ENCODE results near the gene TMEM183A.

The TMEM183A gene

DNA sequence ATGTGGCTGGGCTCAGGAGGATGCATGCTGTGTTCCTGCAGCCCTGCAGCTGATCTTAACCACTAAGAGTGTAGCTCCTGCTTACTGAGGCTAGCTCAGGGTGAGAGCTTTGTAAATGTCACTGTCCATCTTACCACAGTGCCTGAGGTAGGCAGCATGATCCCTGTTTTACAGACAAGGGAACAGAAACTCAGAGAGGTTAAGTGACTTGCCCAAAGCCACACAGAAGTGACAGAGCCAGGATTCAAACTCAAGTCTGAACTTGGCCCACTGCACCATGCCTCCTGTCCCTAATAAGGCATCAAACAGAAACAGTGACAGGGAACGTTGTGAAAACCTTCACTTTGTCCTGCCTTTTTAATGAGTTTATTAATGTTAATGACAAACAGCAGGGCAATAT, 47.0 kb downstream of the TMEM183A start:
- Mint-ChIP-seq H3K36me3 (ENCODE audit: low read depth) (peaks cover 6% of the 10 kb centered on the region), H3K27ac (no peak overlapping the region), H3K27me3 (ENCODE audit: low read depth) (no peaks in the 10 kb centered on the region), H3K4me3 (no peak overlapping the region), H3K9me3 (no peaks in the 10 kb centered on the region), H3K4me1 (ENCODE audit: low read depth) (no peaks in the 10 kb centered on the region)
- DNase-seq (ENCODE audit: low spot score) = no peak

DNA sequence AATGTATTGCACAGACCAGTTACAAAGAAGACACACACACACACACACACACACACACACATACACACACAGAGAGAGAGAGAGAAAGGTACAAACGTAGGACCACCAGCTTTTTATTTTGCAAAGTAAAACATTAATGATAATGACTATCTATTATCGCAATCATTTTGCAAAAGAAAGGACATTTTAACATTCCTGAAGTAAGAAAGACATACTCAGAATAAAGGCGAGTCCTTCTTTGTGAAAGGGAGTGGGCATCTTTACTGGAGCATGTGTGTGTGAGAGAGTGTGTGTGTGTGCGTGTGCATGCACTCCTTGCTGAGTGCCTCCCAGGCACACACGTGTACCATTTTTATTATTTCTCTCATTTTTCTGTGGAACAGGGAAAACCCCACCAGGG, 47.5 kb downstream of the TMEM183A start:
- no peaks in the 10 kb centered on the region for H3K27me3 Mint-ChIP-seq (ENCODE audit: low read depth)
- H3K27ac Mint-ChIP-seq = no peak overlapping the region
- DNase-seq (ENCODE audit: low spot score) = no peak
- H3K4me1 Mint-ChIP-seq (ENCODE audit: low read depth) = no peaks in the 10 kb centered on the region
- H3K9me3 Mint-ChIP-seq = no peaks in the 10 kb centered on the region
- H3K36me3 Mint-ChIP-seq (ENCODE audit: low read depth) = peaks cover 6% of the 10 kb centered on the region
- no peak overlapping the region for H3K4me3 Mint-ChIP-seq

DNA sequence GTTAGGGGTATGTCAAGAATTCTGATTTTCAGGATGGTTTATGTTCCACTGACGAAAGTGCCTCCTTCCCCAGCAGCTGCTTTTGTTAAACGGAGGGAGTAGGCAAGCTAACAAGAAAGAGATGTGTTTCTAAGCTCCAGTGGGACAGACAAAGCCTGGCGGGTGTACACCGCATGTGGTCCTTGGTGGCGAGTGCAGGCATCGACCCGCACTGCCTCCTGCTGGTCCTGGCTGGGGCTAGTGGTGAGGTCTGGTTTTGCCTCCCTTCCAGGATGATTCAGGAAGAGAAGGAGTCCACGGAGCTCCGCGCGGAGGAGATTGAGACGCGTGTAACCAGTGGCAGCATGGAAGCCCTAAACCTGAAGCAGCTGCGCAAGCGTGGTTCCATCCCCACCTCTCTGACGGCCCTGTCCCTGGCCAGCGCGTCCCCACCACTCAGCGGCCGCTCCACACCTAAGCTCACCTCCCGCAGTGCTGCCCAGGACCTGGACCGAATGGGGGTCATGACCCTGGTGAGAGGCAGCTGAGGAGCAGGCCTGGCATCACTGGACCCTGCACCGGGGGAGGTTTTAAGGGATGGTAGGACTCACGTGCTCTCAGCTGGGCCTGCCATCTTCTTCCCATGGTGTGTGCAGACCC, 48.1 kb downstream of the TMEM183A start:
- no peaks in the 10 kb centered on the region for H3K4me1 Mint-ChIP-seq (ENCODE audit: low read depth)
- H3K27me3 Mint-ChIP-seq (ENCODE audit: low read depth) = no peaks in the 10 kb centered on the region
- H3K27ac Mint-ChIP-seq = no peak overlapping the region
- no peak for DNase-seq (ENCODE audit: low spot score)
- H3K9me3 Mint-ChIP-seq = no peaks in the 10 kb centered on the region
- peaks cover 6% of the 10 kb centered on the region for H3K36me3 Mint-ChIP-seq (ENCODE audit: low read depth)
- H3K4me3 Mint-ChIP-seq = no peak overlapping the region

DNA sequence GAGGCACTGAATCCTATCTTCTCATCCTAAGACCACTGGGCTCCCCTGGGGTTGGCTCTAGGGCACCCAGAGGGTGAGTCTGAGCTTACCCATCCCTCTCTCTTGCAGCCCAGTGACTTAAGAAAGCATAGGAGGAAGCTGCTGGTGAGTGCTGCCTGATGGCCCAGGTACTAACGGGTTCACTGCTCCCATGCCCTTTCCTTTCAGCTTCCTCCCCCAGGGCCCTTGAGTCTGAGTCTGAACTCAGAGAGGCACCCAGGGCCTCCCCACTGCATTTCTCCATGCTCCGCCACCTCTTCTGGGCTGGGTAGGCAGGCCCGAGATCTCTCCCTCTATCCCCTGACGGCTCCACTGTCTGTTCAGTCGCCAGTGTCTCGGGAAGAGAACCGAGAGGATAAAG, 48.8 kb downstream of the TMEM183A start:
- Mint-ChIP-seq H3K36me3 (ENCODE audit: low read depth) (peaks cover 6% of the 10 kb centered on the region), H3K27me3 (ENCODE audit: low read depth) (no peaks in the 10 kb centered on the region), H3K4me3 (no peak overlapping the region), H3K4me1 (ENCODE audit: low read depth) (no peaks in the 10 kb centered on the region), H3K27ac (no peak overlapping the region), H3K9me3 (no peaks in the 10 kb centered on the region)
- no peak for DNase-seq (ENCODE audit: low spot score)

DNA sequence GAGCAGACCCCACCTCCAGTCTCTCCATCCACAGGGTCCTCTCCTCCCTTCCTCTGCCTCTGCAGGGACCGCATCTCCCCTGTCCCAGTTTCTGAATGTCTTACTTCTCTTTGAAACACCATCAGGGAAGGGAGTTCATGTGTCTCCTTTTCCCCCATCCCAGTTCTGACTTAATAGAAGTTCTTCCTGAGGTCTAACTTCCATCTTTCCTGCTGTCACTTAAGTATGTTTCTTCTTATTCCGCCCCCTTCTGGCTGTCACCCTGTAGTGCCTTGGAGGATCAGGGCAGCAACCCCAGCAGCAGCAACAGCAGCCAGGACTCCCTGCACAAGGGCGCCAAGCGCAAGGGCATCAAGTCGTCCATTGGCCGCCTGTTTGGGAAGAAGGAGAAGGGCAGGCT, 49.3 kb downstream of the TMEM183A start:
- Mint-ChIP-seq H3K4me3 (no peak overlapping the region), H3K36me3 (ENCODE audit: low read depth) (peaks cover 6% of the 10 kb centered on the region), H3K27me3 (ENCODE audit: low read depth) (no peaks in the 10 kb centered on the region), H3K9me3 (no peaks in the 10 kb centered on the region), H3K27ac (no peak overlapping the region), H3K4me1 (ENCODE audit: low read depth) (no peaks in the 10 kb centered on the region)
- no peak for DNase-seq (ENCODE audit: low spot score)

DNA sequence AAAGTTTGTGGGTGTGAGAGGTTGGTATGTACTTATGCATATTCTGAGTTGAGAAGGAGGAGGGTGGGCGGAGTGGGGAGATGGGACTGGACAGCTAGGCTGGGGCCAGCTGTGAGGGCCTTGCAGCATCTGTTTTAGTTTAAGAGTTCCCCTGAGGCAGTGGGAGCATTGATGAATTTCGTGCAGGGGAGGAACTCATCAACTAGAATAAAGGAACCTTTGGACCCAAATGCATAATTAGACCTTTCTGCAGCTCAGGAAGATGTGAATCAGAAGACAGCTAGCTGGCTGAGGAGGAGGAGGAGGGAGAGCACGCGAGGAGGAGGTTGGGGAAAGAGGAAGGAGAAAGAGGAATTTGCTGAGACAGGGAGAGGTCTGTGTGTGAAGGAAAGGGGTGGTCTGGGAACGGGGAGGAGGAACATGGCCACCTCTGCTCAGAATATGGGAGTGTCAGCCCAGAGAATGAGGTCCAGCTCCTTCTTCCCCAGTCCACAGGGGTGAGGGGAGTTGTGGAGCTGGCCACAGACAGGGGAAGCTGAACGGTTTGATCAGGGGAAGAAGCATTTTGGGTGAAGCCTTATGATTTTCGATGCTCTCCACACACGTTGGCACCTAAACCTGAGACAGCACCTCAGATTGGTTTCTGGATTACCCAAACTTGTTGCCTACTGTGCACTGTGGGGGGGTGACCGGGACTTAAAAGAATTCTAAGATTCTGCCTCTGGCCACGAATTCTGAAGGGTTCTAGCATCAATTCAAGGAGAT, 50.9 kb downstream of the TMEM183A start:
- H3K9me3 Mint-ChIP-seq = no peaks in the 10 kb centered on the region
- no peaks in the 10 kb centered on the region for H3K4me1 Mint-ChIP-seq (ENCODE audit: low read depth)

DNA sequence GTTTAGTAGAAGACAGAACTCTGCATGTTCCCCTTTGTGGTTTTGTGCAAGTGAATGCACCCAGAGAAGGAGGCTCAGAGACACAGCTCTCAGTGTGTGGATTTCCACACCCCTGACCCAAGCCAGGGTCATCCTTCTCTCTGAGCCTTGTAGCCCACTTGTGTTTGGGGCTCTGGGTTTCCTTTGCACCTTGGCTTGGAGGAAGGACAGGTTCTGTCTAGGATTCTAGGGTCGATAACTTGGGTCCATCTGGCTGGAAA, 51.4 kb downstream of the TMEM183A start:
- Mint-ChIP-seq H3K4me1 (ENCODE audit: low read depth) (peaks cover 5% of the 10 kb centered on the region), H3K36me3 (ENCODE audit: low read depth) (peaks cover 6% of the 10 kb centered on the region), H3K4me3 (no peak overlapping the region), H3K9me3 (no peaks in the 10 kb centered on the region), H3K27me3 (ENCODE audit: low read depth) (no peaks in the 10 kb centered on the region), H3K27ac (no peak overlapping the region)
- no peak for DNase-seq (ENCODE audit: low spot score)

More for the DNA sequence above, 50.9 kb downstream of the TMEM183A start:
- Mint-ChIP-seq H3K4me3 (no peak overlapping the region), H3K27me3 (ENCODE audit: low read depth) (no peaks in the 10 kb centered on the region), H3K27ac (no peak overlapping the region), H3K36me3 (ENCODE audit: low read depth) (peaks cover 6% of the 10 kb centered on the region)
- DNase-seq (ENCODE audit: low spot score) = no peak

DNA sequence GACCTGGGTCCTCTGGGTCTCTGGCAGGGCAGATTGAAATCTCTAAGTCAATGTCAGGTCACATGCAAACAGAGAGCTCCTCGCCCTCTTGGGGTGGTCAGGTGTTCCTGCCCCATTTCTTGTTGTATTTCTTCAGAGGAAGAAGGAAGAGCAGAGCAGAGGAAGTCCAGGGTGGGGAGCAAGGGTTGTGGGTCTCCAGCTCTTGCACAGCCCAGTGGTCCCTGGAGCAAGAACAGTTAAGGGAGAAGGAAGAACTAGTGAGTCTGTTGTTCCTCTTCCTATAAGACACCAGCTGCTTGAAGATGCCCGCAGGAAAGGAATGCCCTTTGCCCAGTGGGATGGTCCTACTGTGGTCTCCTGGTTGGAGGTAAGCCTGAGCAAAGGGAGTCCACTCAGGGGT, 52.3 kb downstream of the TMEM183A start:
- Mint-ChIP-seq H3K9me3 (no peaks in the 10 kb centered on the region), H3K27ac (no peak overlapping the region), H3K36me3 (ENCODE audit: low read depth) (peaks cover 6% of the 10 kb centered on the region), H3K4me1 (ENCODE audit: low read depth) (peaks cover 5% of the 10 kb centered on the region), H3K27me3 (ENCODE audit: low read depth) (no peaks in the 10 kb centered on the region), H3K4me3 (no peak overlapping the region)
- no peak for DNase-seq (ENCODE audit: low spot score)

DNA sequence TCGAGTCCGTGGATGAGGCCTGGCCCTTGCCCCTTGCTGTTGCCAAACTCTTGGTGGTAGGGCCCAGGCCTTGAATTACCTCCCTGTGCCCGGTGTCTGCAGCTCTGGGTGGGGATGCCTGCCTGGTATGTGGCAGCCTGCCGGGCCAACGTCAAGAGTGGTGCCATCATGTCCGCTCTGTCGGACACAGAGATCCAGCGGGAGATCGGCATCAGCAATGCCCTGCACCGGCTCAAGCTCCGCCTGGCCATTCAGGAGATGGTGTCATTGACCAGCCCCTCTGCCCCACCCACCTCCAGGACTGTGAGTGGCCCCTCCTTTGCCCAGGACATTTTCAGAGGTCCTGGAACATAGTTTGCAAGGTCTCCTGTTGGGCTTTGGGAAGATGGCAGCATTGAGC, 52.9 kb downstream of the TMEM183A start:
- Mint-ChIP-seq H3K27me3 (ENCODE audit: low read depth) (no peaks in the 10 kb centered on the region), H3K36me3 (ENCODE audit: low read depth) (peaks cover 5% of the 10 kb centered on the region), H3K4me3 (no peak overlapping the region), H3K9me3 (no peaks in the 10 kb centered on the region), H3K4me1 (ENCODE audit: low read depth) (peaks cover 5% of the 10 kb centered on the region), H3K27ac (no peak overlapping the region)
- no peak for DNase-seq (ENCODE audit: low spot score)

DNA sequence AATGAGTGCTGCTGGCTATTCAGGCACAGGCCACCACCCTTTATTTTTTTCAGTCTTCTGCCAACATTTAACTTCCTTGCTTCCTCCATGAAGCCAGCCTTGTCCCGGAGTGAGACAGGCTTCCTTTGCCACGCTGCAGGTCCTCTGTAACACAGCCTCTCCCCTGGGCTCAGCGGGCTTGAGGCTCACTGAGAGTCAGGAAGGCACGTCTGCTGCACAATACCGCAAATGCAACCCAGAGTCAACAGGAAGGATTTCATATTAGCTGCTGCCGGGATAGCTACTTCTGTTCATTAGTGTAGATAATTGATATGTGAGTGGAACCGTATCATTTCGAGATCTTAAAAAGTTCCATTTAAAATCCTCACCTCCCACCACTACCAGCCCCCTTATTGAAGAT, 56.1 kb downstream of the TMEM183A start:
- no peak for DNase-seq (ENCODE audit: low spot score)
- Mint-ChIP-seq H3K9me3 (no peaks in the 10 kb centered on the region), H3K4me3 (no peak overlapping the region), H3K4me1 (ENCODE audit: low read depth) (peaks cover 5% of the 10 kb centered on the region), H3K27ac (no peak overlapping the region), H3K36me3 (ENCODE audit: low read depth) (peaks cover 5% of the 10 kb centered on the region), H3K27me3 (ENCODE audit: low read depth) (no peaks in the 10 kb centered on the region)

DNA sequence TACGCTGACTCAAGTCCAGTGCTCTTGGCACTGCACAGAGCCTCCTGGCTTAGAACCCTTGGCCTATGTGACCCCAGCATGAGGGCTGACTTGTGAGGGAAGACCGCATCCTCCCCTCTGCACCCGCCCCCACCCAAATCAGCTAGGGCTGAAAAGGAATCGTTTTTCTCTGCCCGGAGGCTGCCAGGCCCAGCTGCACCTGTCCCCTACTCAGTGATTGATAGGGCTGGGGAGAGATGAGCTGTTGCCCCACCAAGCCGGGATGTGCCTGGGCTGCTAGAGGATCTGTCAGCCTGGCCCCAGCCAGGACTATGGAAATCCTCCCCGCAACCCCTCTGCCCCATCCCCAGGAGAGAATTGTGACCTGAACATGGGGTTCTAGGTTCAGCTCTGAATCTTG, 58.0 kb downstream of the TMEM183A start:
- peaks cover 5% of the 10 kb centered on the region for H3K36me3 Mint-ChIP-seq (ENCODE audit: low read depth)
- no peak overlapping the region for H3K27ac Mint-ChIP-seq
- H3K27me3 Mint-ChIP-seq (ENCODE audit: low read depth) = no peaks in the 10 kb centered on the region
- H3K9me3 Mint-ChIP-seq = no peaks in the 10 kb centered on the region
- no peak for DNase-seq (ENCODE audit: low spot score)
- H3K4me1 Mint-ChIP-seq (ENCODE audit: low read depth) = peaks cover 5% of the 10 kb centered on the region
- no peak overlapping the region for H3K4me3 Mint-ChIP-seq

DNA sequence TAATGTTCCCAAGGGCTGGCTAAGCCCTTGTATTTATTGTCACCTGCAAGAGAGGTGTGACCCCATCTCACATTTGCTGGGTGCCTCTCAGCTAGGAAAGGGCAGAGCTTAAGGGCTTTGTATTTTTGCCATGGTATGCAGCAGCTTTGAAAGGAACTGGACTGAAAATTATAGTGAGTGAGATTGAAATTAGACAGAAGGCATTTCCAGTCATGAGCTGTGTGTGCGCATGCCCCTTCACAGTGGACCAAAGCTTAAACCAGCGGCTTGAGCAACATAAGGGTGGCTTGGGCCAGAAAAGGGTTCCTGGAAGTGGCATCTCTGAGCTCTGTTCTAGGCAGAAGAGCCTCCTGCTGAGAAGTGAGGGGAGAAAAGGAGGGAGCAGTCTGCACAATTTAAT, 58.8 kb downstream of the TMEM183A start:
- no peak for DNase-seq (ENCODE audit: low spot score)
- H3K4me1 Mint-ChIP-seq (ENCODE audit: low read depth) = peaks cover 5% of the 10 kb centered on the region
- H3K27ac Mint-ChIP-seq = no peak overlapping the region
- no peak overlapping the region for H3K4me3 Mint-ChIP-seq
- H3K27me3 Mint-ChIP-seq (ENCODE audit: low read depth) = no peaks in the 10 kb centered on the region
- no peaks in the 10 kb centered on the region for H3K9me3 Mint-ChIP-seq
- H3K36me3 Mint-ChIP-seq (ENCODE audit: low read depth) = peaks cover 5% of the 10 kb centered on the region

DNA sequence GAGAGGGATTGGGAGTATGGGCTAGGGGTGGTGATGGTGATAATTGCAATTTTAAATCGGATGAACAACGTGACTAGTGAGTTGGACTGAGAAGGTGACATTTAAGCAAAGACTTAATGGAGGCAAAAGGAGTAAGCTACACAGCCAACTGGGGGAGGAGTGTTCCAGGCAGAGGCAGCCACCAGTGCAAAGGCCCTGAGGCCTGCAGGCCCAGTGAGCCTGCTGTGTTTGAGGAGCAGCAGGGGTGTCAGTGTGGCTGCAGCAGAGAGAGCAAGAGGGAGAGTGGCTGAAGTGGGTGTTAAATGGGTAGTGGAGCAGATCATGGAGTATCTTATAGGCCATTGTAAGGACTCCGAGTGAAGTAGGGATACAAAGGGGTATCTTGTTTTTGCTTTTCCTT, 59.8 kb downstream of the TMEM183A start:
- H3K27me3 Mint-ChIP-seq (ENCODE audit: low read depth) = no peaks in the 10 kb centered on the region
- no peak overlapping the region for H3K27ac Mint-ChIP-seq
- peaks cover 5% of the 10 kb centered on the region for H3K4me1 Mint-ChIP-seq (ENCODE audit: low read depth)
- DNase-seq (ENCODE audit: low spot score) = no peak
- no peaks in the 10 kb centered on the region for H3K9me3 Mint-ChIP-seq
- peaks cover 5% of the 10 kb centered on the region for H3K36me3 Mint-ChIP-seq (ENCODE audit: low read depth)
- H3K4me3 Mint-ChIP-seq = no peak overlapping the region

DNA sequence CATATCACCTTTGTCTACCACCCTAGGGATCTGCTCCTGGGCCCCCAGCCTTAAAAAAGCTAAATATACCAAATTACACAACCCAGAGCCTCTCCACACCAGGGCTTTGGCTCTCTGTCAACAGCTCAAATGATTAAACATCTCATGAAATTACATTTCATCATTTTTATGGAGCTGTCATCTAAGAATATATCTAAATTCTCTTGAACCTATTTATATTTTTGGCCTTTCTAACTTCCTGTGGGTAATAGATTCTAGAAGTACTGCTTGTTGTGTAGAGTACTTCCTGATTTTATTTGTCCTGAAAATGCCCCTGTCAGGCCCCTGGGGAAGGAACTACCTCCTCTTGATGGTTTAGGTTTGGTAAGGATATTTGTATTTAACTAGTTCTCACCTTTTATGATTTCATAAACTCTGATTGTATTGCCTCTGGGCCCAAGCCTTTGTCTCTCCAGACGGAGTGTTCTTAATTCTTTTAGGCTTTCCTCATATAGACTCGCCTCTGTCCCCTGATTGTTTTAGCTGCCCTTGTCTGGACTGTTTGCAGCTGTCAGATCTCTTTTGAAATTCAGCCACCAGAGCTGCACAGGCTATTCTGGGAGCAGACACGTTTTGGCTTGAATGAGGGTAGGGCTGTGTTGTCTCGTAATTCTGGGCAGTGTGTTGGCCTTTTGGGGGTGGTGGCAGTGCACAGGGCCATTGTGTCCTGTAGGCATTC, 62.0 kb downstream of the TMEM183A start:
- H3K9me3 Mint-ChIP-seq = no peaks in the 10 kb centered on the region
- no peak overlapping the region for H3K4me3 Mint-ChIP-seq
- H3K27me3 Mint-ChIP-seq (ENCODE audit: low read depth) = peaks cover 4% of the 10 kb centered on the region
- no peak overlapping the region for H3K27ac Mint-ChIP-seq
- H3K4me1 Mint-ChIP-seq (ENCODE audit: low read depth) = no peaks in the 10 kb centered on the region
- no peak for DNase-seq (ENCODE audit: low spot score)
- peaks cover 6% of the 10 kb centered on the region for H3K36me3 Mint-ChIP-seq (ENCODE audit: low read depth)
